ENCODE measurements around the gene UPF3B. TPM values are rescaled to one million over a fixed set of nuclear protein-coding genes. Genes with fewer than 3 reads are reported as not detected.
"Not testable (repeated sequence)": the region's sequence is repeated elsewhere in the genome, so short reads cannot be mapped to it uniquely, and the experiment has no call there.

UPF3B gene
- total RNA-seq, 2 donors from 2014 or later = 6.9 to 7.7 TPM

DNA sequence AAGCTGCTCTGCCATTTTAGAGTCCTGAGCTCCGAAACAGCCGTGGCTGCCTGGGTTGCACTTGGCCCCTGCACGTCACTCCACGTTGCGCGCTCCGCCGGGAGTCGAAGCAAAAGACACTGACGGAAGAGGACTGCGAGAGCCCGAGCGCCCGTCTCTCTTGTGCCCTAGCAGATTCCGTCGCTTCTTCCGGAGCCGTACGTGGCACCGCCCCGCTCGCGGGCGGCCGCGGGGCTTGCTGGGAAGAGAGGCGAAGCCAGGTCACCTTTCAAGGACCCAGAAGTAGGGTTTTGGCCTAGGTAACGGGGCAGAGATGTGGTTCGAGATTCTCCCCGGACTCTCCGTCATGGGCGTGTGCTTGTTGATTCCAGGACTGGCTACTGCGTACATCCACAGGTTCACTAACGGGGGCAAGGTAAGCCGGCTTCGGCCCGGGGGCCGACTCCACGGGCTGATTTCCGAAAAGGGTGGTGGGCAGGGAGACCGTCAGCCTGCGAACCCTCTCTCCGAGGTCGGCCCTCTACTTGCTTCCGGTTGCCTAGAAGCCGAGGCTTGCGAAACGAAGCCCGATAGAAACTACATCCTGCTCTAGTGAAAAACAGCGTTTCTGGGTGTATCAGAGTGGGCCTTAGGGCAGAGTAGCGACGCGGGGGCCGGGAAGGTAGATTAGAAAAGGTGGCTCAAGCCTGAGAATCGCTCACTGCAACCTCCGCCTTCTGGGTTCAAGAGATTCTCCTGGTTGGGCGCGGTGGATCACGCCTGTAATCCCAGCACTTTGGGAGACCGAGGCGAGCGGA, 19.0 kb upstream of the UPF3B start, which contains the start of the genes NDUFA1 and RNF113A:
Gene NDUFA1 (plus strand): TSS at position 234 of the 797 bp plus-strand sequence. CDS start 80 bp downstream, at position 314.
Gene RNF113A (minus strand): TSS at position 135 of the 797 bp plus-strand sequence. CDS start 120 bp downstream, at position 15.
- DNase-seq (peak; percentile 69 to 76 (median 76)), ATAC-seq (peak; percentile 91)

DNA sequence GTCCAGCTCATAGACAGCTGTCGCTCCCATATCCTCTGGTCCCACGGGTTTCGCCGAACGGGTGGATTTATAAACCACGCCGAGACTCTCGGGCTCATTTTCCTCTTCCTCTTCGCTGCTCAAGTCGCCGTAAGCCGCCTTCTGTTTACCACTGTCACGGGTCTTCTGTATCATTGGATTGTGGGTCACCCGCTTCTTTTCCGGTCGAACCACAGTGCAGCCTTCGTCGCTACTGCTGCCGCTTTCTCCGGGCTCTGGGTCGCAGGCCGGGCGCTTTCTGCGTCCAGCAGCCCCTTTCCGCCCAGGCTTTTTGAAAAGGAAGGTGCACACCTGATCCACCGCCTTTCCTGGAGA, 18.5 kb upstream of the UPF3B start:
- Mint-ChIP-seq H3K27me3 (no peaks in the 10 kb centered on the region), H3K4me1 (peaks cover 11% of the 10 kb centered on the region), H3K36me3 (ENCODE audit: low read depth) (no peaks in the 10 kb centered on the region), H3K4me3 (peak overlapping the region; percentile 97), H3K27ac (peak overlapping the region; percentile 99)
- no peaks in the 10 kb centered on the region for H3K9me3 ChIP-seq (ENCODE audit: control insufficient read depth, low read length, poor library complexity, severe bottlenecking)
- DNase-seq = no peak
- peak; percentile 56 for ATAC-seq

More for the DNA sequence above, 19.0 kb upstream of the UPF3B start, which contains the start of the genes NDUFA1 and RNF113A:
- no peaks in the 10 kb centered on the region for H3K9me3 ChIP-seq (ENCODE audit: control insufficient read depth, low read length, poor library complexity, severe bottlenecking)
- Mint-ChIP-seq H3K4me1 (peaks cover 11% of the 10 kb centered on the region), H3K27me3 (no peaks in the 10 kb centered on the region), H3K4me3 (peak within 1 kb of the TSS; percentile 97), H3K27ac (peak within 1 kb of the TSS; percentile 99), H3K36me3 (ENCODE audit: low read depth) (no peaks in the 10 kb centered on the region)

DNA sequence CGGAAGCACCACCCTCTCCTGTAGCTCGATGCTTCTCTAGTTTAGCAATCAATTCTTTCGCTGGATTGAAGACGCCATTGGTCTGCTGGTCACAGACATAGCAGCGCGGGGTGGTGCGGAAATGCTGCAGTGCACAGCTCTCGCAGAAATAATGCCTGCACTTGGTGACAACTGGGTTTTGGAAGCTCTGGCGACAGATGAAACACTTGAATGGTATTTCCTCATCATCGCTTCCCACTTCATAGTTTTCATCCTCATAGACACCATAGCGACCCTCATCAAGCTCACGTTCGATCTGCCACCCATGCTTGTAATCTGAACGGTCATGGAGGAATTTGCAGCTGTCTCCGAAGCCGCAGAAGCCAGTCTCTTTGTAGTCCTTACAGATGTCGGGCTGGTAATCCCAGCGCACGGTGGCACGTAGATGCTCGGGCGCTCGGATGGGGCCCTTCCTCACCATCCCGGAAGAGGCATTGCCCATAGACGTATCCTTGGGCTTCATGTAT, 17.9 kb upstream of the UPF3B start:
- peak in 2 of 3 donors; percentile 10 to 13 for DNase-seq
- Mint-ChIP-seq H3K4me3 (peak overlapping the region; percentile 97), H3K27me3 (no peaks in the 10 kb centered on the region), H3K27ac (peak overlapping the region; percentile 99), H3K36me3 (ENCODE audit: low read depth) (no peaks in the 10 kb centered on the region), H3K4me1 (peaks cover 11% of the 10 kb centered on the region)
- no peaks in the 10 kb centered on the region for H3K9me3 ChIP-seq (ENCODE audit: control insufficient read depth, low read length, poor library complexity, severe bottlenecking)
- peak; percentile 25 for ATAC-seq

DNA sequence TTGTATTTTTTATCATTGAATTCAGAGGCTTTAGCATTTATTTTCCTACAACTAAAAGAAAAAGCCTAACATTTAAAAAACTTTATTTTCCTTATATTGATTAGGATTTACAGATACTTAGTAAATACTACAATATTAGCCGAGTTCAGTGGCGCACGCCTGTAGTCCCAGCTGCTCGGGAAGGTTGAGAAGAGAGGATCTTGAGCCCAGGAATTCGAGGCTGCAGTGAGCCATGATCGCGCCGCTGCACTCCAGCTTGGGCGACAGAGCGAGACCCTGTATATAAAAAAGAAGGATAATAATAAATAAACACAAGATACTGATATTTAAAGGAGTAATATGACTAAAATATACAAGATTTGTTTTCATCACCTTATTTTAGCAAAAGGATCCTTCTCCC, 681 bp upstream of the UPF3B start:
- peaks cover 5% of the 10 kb centered on the region for H3K27me3 Mint-ChIP-seq
- no peaks in the 10 kb centered on the region for H3K9me3 ChIP-seq (ENCODE audit: control insufficient read depth, low read length, poor library complexity, severe bottlenecking)
- DNase-seq (no peak), ATAC-seq (no peak)
- H3K27ac Mint-ChIP-seq = peak overlapping the region; percentile 98
- peaks cover 12% of the 10 kb centered on the region for H3K4me1 Mint-ChIP-seq
- peaks cover 4% of the 10 kb centered on the region for H3K36me3 Mint-ChIP-seq (ENCODE audit: low read depth)
- no peak overlapping the region for H3K4me3 Mint-ChIP-seq

DNA sequence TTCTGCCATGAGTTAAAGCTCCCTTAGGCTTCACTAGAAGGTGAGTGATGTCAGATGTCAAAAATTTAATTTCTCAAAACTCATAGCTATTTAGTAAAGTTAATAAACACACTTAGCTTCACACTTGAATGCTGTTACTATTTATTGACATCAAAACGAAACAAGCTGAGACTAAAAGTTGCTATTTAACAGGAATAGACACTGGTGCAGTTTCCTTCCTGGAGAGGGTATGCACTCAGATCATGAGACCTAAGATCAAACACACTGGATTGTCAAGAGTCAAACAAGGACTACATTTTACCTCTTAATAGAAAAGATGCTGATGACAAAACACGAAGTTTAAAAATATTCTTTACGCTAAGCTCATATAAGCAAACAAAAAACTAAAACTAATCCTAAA, 18.9 kb downstream of the UPF3B start:
- no peak overlapping the region for H3K27ac Mint-ChIP-seq
- peaks cover 8% of the 10 kb centered on the region for H3K36me3 Mint-ChIP-seq (ENCODE audit: low read depth)
- H3K4me1 Mint-ChIP-seq = no peaks in the 10 kb centered on the region
- no peaks in the 10 kb centered on the region for H3K27me3 Mint-ChIP-seq
- no peak for ATAC-seq
- no peak overlapping the region for H3K4me3 Mint-ChIP-seq
- H3K9me3 ChIP-seq (ENCODE audit: control insufficient read depth, low read length, poor library complexity, severe bottlenecking) = no peaks in the 10 kb centered on the region
- no peak for DNase-seq

DNA sequence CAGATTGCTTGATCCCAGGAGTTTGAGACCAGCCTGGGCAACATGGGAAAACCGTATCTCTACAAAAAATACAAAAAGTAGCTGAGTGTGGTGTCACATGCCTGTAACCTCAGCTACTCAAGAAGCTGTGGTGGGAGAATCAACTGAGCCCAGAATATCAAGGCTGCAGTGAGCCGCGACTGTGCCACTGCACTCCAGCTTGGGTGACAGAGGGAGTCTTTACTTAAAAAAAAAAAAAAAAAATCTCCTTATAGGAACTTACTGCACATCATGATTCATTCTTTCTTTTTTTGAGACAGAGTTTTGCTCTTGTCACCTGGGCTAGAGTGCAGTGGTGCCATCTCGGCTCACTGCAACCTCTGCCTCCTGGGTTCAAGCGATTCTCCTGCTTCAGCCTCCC, 24.3 kb downstream of the UPF3B start:
- no peak overlapping the region for H3K4me3 Mint-ChIP-seq
- ATAC-seq = no peak
- peaks cover 3% of the 10 kb centered on the region for H3K36me3 Mint-ChIP-seq (ENCODE audit: low read depth)
- no peaks in the 10 kb centered on the region for H3K27me3 Mint-ChIP-seq
- DNase-seq = no peak
- H3K27ac Mint-ChIP-seq = no peak overlapping the region
- no peaks in the 10 kb centered on the region for H3K4me1 Mint-ChIP-seq
- no peaks in the 10 kb centered on the region for H3K9me3 ChIP-seq (ENCODE audit: control insufficient read depth, low read length, poor library complexity, severe bottlenecking)

DNA sequence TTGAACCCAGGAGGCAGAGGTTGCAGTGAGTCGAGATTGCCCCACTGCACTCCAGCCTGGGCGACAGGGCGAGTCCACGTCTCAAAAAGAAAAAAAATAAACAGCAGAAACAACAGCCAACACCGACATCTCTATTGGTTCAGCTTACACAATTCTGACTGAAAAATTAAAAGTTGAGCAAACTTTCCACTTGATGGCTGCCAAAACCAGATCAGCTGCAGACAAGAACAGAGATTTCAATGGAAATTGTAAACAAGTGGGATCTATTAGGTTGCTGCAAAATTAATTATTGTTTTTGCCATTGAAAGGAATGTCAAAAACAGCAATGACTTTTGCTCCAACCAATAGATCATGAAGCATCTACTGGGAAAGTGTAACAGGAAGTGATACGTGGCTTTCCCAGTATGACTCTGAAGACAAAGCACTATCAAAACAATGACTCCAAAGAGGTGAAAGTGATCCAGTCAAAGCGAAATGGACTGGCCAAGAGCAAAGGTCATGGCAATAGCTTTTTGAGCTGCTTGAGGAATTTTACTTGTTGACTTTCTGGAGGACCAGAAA, 26.3 kb downstream of the UPF3B start:
- Mint-ChIP-seq H3K4me1 (peaks cover 2% of the 10 kb centered on the region), H3K27me3 (no peaks in the 10 kb centered on the region), H3K36me3 (ENCODE audit: low read depth) (peaks cover 3% of the 10 kb centered on the region), H3K4me3 (no peak overlapping the region), H3K27ac (no peak overlapping the region)
- no peaks in the 10 kb centered on the region for H3K9me3 ChIP-seq (ENCODE audit: control insufficient read depth, low read length, poor library complexity, severe bottlenecking)
- DNase-seq = no peak
- no peak for ATAC-seq

DNA sequence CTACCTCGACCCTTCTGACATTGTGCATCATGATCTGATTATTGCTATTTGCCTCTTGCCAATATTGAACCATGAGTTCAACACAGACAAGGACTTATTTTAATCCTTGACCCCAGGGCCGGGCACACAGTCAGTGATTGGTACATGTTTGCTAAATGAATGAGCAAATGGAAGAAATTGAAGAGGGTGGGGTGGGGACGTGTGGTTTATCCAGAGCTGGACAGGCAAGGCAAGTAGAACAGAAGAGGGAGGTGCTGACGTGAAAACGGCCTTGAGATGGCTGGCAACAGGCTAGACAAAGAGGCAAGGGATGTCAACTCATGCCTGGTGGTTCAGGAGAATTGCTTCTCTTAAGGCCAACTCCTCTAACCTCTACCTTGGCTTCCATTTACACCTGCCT, 28.5 kb downstream of the UPF3B start:
- not testable (repeated sequence) for H3K36me3 Mint-ChIP-seq (ENCODE audit: low read depth); H3K27ac Mint-ChIP-seq; ATAC-seq; DNase-seq; H3K9me3 ChIP-seq (ENCODE audit: control insufficient read depth, low read length, poor library complexity, severe bottlenecking); H3K4me1 Mint-ChIP-seq; H3K4me3 Mint-ChIP-seq; H3K27me3 Mint-ChIP-seq

DNA sequence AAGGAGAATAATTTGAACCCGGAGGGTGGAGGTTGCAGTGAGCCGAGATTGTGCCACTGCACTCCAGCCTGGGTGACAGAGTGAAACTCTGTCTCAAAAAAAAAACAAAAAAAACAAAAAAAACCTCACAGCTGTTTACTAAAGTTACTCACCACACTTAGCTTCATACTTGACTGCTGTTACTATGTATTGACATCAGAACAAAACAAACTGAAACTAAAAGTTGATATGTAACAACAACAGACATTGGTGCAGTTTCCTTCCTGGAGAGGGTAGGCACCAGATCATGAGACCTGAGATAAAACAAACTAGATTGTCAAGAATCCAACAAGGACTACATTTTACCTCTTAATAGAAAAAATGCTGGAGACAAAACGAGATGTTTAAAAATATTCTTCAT, 31.1 kb downstream of the UPF3B start:
- not testable (repeated sequence) for H3K9me3 ChIP-seq (ENCODE audit: control insufficient read depth, low read length, poor library complexity, severe bottlenecking); H3K4me1 Mint-ChIP-seq; DNase-seq; H3K27me3 Mint-ChIP-seq; H3K36me3 Mint-ChIP-seq (ENCODE audit: low read depth); H3K4me3 Mint-ChIP-seq
- H3K27ac Mint-ChIP-seq = peak overlapping the region; percentile 88
- peak; percentile 99 for ATAC-seq

DNA sequence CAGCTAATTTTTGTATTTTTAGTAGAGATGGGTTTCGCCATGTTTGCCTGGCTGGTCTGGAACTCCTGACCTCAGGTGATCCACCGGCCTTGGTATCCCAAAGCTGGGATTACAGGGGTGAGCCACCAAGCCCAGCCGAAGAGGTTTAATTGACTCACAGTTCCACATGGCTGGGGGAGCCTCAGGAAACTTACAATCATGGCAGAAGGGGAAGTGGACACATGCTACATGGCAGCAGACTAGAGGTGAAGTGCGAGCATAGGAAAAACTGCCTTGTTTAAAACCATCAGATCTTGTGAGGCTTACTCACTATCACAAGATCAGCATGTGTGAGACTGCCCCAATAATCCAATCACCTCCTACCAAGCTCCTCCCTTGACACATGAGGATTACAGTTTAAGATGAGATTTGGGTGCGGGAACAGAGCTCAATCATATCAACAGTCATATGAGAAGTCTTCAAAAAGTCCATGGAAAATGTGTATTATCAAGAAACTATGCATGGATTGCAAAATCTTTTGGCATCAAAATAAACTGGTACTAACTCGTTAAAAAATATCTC, 35.6 kb downstream of the UPF3B start:
- DNase-seq (no peak), ATAC-seq (no peak)
- H3K9me3 ChIP-seq (ENCODE audit: control insufficient read depth, low read length, poor library complexity, severe bottlenecking) = no peaks in the 10 kb centered on the region
- Mint-ChIP-seq H3K36me3 (ENCODE audit: low read depth) (no peaks in the 10 kb centered on the region), H3K27me3 (no peaks in the 10 kb centered on the region), H3K4me1 (peaks cover 2% of the 10 kb centered on the region), H3K4me3 (no peak overlapping the region), H3K27ac (no peak overlapping the region)

DNA sequence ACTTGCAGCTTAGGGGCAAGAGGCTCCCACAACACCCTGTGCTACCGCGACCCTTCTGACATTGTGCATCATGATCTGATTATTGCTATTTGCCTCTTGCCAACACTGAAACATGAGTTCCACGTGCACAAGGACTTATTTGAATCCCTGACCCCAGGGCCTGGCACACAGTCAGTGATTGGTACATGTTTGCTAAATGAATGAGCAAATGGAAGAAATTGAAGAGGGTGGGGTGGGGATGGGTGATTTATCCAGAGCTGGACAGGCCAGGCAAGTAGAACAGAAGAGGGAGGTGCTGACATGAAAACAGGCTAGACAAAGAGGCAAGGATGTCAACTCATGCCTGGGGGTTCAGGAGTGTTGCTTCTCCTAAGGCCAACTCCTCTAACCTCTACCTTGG, 36.5 kb downstream of the UPF3B start:
- no peaks in the 10 kb centered on the region for H3K9me3 ChIP-seq (ENCODE audit: control insufficient read depth, low read length, poor library complexity, severe bottlenecking)
- H3K4me1 Mint-ChIP-seq = no peaks in the 10 kb centered on the region
- no peak overlapping the region for H3K27ac Mint-ChIP-seq
- H3K4me3 Mint-ChIP-seq = no peak overlapping the region
- DNase-seq (no peak), ATAC-seq (no peak)
- H3K27me3 Mint-ChIP-seq = no peaks in the 10 kb centered on the region
- H3K36me3 Mint-ChIP-seq (ENCODE audit: low read depth) = no peaks in the 10 kb centered on the region

DNA sequence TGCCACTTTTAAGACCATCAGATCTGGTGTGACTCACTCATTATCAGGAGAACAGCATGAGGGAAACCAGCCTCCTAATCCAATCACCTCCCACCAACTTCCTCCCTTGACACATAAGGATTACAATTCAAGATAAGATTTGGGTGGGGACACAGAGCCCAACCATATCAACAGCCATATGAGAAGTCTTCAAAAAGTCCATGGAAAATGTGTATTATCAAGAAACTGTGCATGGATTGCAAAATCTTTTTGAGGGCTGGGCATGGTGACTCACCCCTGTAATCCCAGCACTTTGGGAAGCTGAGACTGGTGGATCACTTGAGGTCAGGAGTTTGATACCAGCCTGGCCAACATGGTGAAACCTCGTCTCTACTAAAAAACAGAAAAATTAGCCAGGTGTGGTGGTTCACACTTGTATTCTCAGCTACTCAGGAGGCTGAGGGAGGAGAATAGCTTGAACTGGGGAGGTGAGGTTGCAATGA, 43.5 kb downstream of the UPF3B start:
- H3K4me1 Mint-ChIP-seq = peaks cover 2% of the 10 kb centered on the region
- H3K36me3 Mint-ChIP-seq (ENCODE audit: low read depth) = no peaks in the 10 kb centered on the region
- no peak for ATAC-seq
- H3K27me3 Mint-ChIP-seq = no peaks in the 10 kb centered on the region
- DNase-seq = no peak
- H3K4me3 Mint-ChIP-seq = no peak overlapping the region
- no peak overlapping the region for H3K27ac Mint-ChIP-seq
- H3K9me3 ChIP-seq (ENCODE audit: control insufficient read depth, low read length, poor library complexity, severe bottlenecking) = no peaks in the 10 kb centered on the region

DNA sequence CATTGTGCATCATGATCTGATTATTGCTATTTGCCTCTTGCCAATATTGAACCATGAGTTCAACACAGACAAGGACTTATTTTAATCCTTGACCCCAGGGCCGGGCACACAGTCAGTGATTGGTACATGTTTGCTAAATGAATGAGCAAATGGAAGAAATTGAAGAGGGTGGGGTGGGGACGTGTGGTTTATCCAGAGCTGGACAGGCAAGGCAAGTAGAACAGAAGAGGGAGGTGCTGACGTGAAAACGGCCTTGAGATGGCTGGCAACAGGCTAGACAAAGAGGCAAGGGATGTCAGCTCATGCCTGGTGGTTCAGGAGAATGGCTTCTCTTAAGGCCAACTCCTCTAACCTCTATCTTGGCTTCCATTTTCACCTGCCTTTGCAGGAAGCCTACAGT, 44.3 kb downstream of the UPF3B start:
- H3K4me3 Mint-ChIP-seq; H3K27ac Mint-ChIP-seq; ATAC-seq; DNase-seq; H3K4me1 Mint-ChIP-seq; H3K36me3 Mint-ChIP-seq (ENCODE audit: low read depth); H3K27me3 Mint-ChIP-seq; H3K9me3 ChIP-seq (ENCODE audit: control insufficient read depth, low read length, poor library complexity, severe bottlenecking): not testable (repeated sequence)
